ENCODE measurements around the gene LEMD3.

Gene LEMD3

GRCh38 chr12:65169320-65170208 lies at the start of gene LEMD3 (continued):
- TF ChIP-seq ZBTB26 (tag by site-specific recombination; optimal IDR thresholded peaks at IDR 0.05): peak; percentile 82
- TF ChIP-seq REPIN1 (tag by site-specific recombination; IDR thresholded peaks at IDR 0.05; ENCODE audit: low read depth): no peak
- TF ChIP-seq PATZ1 (tag by site-specific recombination; IDR thresholded peaks at IDR 0.05): peak; percentile 73; the same call in 1 of the 2 replicates
- no peak for TF ChIP-seq ZNF521 (tag by site-specific recombination; IDR thresholded peaks at IDR 0.05)
- TF ChIP-seq PRDM6 (tag by site-specific recombination; IDR thresholded peaks at IDR 0.05): no peak
- TF ChIP-seq INSM2 (tag by site-specific recombination; IDR thresholded peaks at IDR 0.05): no peak
- TF ChIP-seq ZNF514 (tag by site-specific recombination; IDR thresholded peaks at IDR 0.05): no peak
- 0 out of 2 replicates have a peak, but pooled peaks have one; percentile 40 for TF ChIP-seq ZNF391 (tag by site-specific recombination; IDR thresholded peaks at IDR 0.05; ENCODE audit: borderline replicate concordance, low read depth)
- TF ChIP-seq ZBTB10 (tag by site-specific recombination; IDR thresholded peaks at IDR 0.05): no peak
- TF ChIP-seq ZNF416 (tag by site-specific recombination; IDR thresholded peaks at IDR 0.05): no peak
- no peak for TF ChIP-seq REST (tag by site-specific recombination; IDR thresholded peaks at IDR 0.05)
- no peak for TF ChIP-seq TSHZ1 (tag by site-specific recombination; IDR thresholded peaks at IDR 0.05; ENCODE audit: borderline replicate concordance)
- TF ChIP-seq GLI2 (tag by site-specific recombination; IDR thresholded peaks at IDR 0.05; ENCODE audit: borderline replicate concordance, low read depth): no peak
- TF ChIP-seq ZNF513 (tag by site-specific recombination; IDR thresholded peaks at IDR 0.05): no peak; the same call in 1 of the 2 replicates
- TF ChIP-seq ZNF645 (tag by site-specific recombination; IDR thresholded peaks at IDR 0.05): no peak
- no peak for TF ChIP-seq ZNF571 (tag by site-specific recombination; IDR thresholded peaks at IDR 0.05)
- TF ChIP-seq ZNF221 (tag by site-specific recombination; IDR thresholded peaks at IDR 0.05; ENCODE audit: borderline replicate concordance): no peak

All from HEK293 (cell line).